ENCODE measurements around the gene NRXN3.

Gene NRXN3

GRCh38 chr14:78885884-78886283, 715.7 kb downstream of the NRXN3 start:
- no peaks in the 10 kb centered on the region for H3K36me3 ChIP-seq (ENCODE audit: insufficient read depth, low read length)
- no peaks in the 10 kb centered on the region for H3K4me1 ChIP-seq (ENCODE audit: control insufficient read depth, insufficient read depth, low read length, unreplicated experiment)
- no peak overlapping the region for H3K27ac ChIP-seq (ENCODE audit: low read depth, low read length)
- no peak overlapping the region for H2AFZ ChIP-seq (ENCODE audit: low read length, unreplicated experiment)
- H3K4me3 ChIP-seq (ENCODE audit: low read depth, low read length) = no peak overlapping the region
- no peaks in the 10 kb centered on the region for H3K79me2 ChIP-seq (ENCODE audit: control insufficient read depth, insufficient read depth, low read length, unreplicated experiment)
- H3K27me3 ChIP-seq (ENCODE audit: insufficient read depth, low read length) = peaks cover 21% of the 10 kb centered on the region; the same call in 1 of the 2 replicates

DNA sequence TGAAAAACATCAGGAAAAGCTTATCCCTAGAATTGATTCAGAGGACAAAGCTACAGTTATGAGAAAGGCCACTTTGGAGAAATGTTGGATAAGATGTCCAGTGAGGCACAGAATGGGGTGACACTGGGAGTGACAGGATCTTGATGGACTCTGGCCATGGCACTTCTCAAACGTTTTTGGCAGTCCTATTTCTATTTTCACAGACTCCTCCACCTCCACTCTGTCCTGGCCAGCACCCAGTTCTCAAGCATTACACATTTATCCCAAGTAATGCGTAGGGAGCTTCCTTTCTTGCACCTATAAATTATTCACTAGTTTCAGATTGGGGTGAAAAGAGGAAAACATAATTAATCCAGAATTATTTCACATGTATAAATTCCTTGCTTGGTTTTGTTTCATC, 727.3 kb downstream of the NRXN3 start:
- no peak overlapping the region for H3K27ac ChIP-seq (ENCODE audit: low read depth, low read length)
- peaks cover 47% of the 10 kb centered on the region for H3K27me3 ChIP-seq (ENCODE audit: insufficient read depth, low read length)
- H3K36me3 ChIP-seq (ENCODE audit: insufficient read depth, low read length) = no peaks in the 10 kb centered on the region

GRCh38 chr14:78902010-78902623, 731.9 kb downstream of the NRXN3 start:
- H3K79me2 ChIP-seq (ENCODE audit: control insufficient read depth, insufficient read depth, low read length, unreplicated experiment) = no peaks in the 10 kb centered on the region
- H3K36me3 ChIP-seq (ENCODE audit: insufficient read depth, low read length) = no peaks in the 10 kb centered on the region
- H2AFZ ChIP-seq (ENCODE audit: low read length, unreplicated experiment) = peak overlapping the region; percentile 59
- H3K27ac ChIP-seq (ENCODE audit: low read depth, low read length) = no peak overlapping the region
- H3K27me3 ChIP-seq (ENCODE audit: insufficient read depth, low read length) = peaks cover 59% of the 10 kb centered on the region
- no peaks in the 10 kb centered on the region for H3K4me1 ChIP-seq (ENCODE audit: control insufficient read depth, insufficient read depth, low read length, unreplicated experiment)
- H3K4me3 ChIP-seq (ENCODE audit: low read depth, low read length) = no peak overlapping the region

More for the DNA sequence above, 727.3 kb downstream of the NRXN3 start:
- Histone ChIP-seq H3K4me1 (ENCODE audit: control insufficient read depth, insufficient read depth, low read length, unreplicated experiment) (no peaks in the 10 kb centered on the region), H3K79me2 (ENCODE audit: control insufficient read depth, insufficient read depth, low read length, unreplicated experiment) (no peaks in the 10 kb centered on the region), H2AFZ (ENCODE audit: low read length, unreplicated experiment) (no peak overlapping the region), H3K4me3 (ENCODE audit: low read depth, low read length) (no peak overlapping the region)

DNA sequence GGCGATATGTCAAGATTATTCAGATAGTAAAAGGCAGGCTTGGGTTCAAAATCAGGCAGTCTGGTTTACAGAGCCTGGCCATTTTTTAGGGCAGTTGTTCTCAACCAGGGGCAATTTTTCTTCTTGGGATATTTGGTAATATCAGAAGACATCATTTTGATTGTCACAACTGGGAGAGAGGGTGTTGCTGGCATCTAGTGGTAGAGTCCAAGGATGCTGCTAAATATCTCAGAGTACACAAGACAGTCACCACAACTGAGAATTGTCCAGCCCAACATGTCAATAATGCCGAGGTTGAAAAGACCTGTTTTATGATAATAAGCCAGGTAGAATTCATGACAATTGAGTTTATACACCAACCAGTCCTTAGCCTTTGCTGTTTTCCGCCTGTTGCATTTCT, 733.9 kb downstream of the NRXN3 start:
- Histone ChIP-seq H3K4me3 (ENCODE audit: low read depth, low read length) (no peak overlapping the region), H3K4me1 (ENCODE audit: control insufficient read depth, insufficient read depth, low read length, unreplicated experiment) (no peaks in the 10 kb centered on the region), H3K27ac (ENCODE audit: low read depth, low read length) (no peak overlapping the region), H2AFZ (ENCODE audit: low read length, unreplicated experiment) (no peak overlapping the region), H3K27me3 (ENCODE audit: insufficient read depth, low read length) (peaks cover 59% of the 10 kb centered on the region), H3K79me2 (ENCODE audit: control insufficient read depth, insufficient read depth, low read length, unreplicated experiment) (no peaks in the 10 kb centered on the region), H3K36me3 (ENCODE audit: insufficient read depth, low read length) (no peaks in the 10 kb centered on the region)

GRCh38 chr14:78917462-78917861, 747.3 kb downstream of the NRXN3 start:
- H3K36me3 ChIP-seq (ENCODE audit: insufficient read depth, low read length) = no peaks in the 10 kb centered on the region
- H2AFZ ChIP-seq (ENCODE audit: low read length, unreplicated experiment) = no peak overlapping the region
- H3K4me1 ChIP-seq (ENCODE audit: control insufficient read depth, insufficient read depth, low read length, unreplicated experiment) = peaks cover 14% of the 10 kb centered on the region
- H3K79me2 ChIP-seq (ENCODE audit: control insufficient read depth, insufficient read depth, low read length, unreplicated experiment) = no peaks in the 10 kb centered on the region
- H3K4me3 ChIP-seq (ENCODE audit: low read depth, low read length) = no peak overlapping the region
- H3K27ac ChIP-seq (ENCODE audit: low read depth, low read length) = no peak overlapping the region
- peaks cover 34% of the 10 kb centered on the region for H3K27me3 ChIP-seq (ENCODE audit: insufficient read depth, low read length)

- Histone ChIP-seq H2AFZ (ENCODE audit: low read length, unreplicated experiment) (no peak overlapping the region), H3K79me2 (ENCODE audit: control insufficient read depth, insufficient read depth, low read length, unreplicated experiment) (no peaks in the 10 kb centered on the region), H3K36me3 (ENCODE audit: insufficient read depth, low read length) (no peaks in the 10 kb centered on the region), H3K4me1 (ENCODE audit: control insufficient read depth, insufficient read depth, low read length, unreplicated experiment) (peaks cover 14% of the 10 kb centered on the region), H3K27me3 (ENCODE audit: insufficient read depth, low read length) (no peaks in the 10 kb centered on the region), H3K4me3 (ENCODE audit: low read depth, low read length) (no peak overlapping the region), H3K27ac (ENCODE audit: low read depth, low read length) (peak overlapping the region; percentile 49)
These were observed 751.7 kb downstream of the NRXN3 start for GRCh38 chr14:78921856-78922255.

GRCh38 chr14:78927261-78927660, 757.1 kb downstream of the NRXN3 start:
- no peak overlapping the region for H2AFZ ChIP-seq (ENCODE audit: low read length, unreplicated experiment)
- H3K36me3 ChIP-seq (ENCODE audit: insufficient read depth, low read length) = no peaks in the 10 kb centered on the region
- no peaks in the 10 kb centered on the region for H3K79me2 ChIP-seq (ENCODE audit: control insufficient read depth, insufficient read depth, low read length, unreplicated experiment)
- no peaks in the 10 kb centered on the region for H3K27me3 ChIP-seq (ENCODE audit: insufficient read depth, low read length)
- no peak overlapping the region for H3K4me3 ChIP-seq (ENCODE audit: low read depth, low read length)
- H3K4me1 ChIP-seq (ENCODE audit: control insufficient read depth, insufficient read depth, low read length, unreplicated experiment) = peaks cover 2% of the 10 kb centered on the region
- H3K27ac ChIP-seq (ENCODE audit: low read depth, low read length) = no peak overlapping the region

DNA sequence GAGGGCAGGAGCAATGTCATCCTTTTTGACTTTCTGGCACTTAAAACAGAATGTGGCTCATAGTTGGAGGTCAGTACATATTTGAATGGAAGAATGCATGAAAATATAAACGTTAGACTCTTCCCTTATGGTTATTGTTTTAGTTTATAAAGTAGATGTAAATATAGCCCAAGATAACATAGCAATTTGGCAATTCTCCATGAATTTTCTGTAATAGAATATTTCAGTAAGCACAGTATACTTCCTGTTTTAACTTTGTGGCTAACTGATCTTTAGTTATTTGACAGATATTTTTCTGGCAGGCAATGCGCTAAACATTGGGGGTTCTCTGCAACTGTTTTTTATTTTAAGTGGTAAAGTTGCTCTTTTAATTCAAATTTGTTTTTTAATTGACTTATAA, 763.0 kb downstream of the NRXN3 start:
- no peaks in the 10 kb centered on the region for H3K36me3 ChIP-seq (ENCODE audit: insufficient read depth, low read length)
- H3K79me2 ChIP-seq (ENCODE audit: control insufficient read depth, insufficient read depth, low read length, unreplicated experiment) = no peaks in the 10 kb centered on the region
- no peak overlapping the region for H3K4me3 ChIP-seq (ENCODE audit: low read depth, low read length)
- H2AFZ ChIP-seq (ENCODE audit: low read length, unreplicated experiment) = no peak overlapping the region
- no peak overlapping the region for H3K27ac ChIP-seq (ENCODE audit: low read depth, low read length)
- H3K4me1 ChIP-seq (ENCODE audit: control insufficient read depth, insufficient read depth, low read length, unreplicated experiment) = no peaks in the 10 kb centered on the region
- H3K27me3 ChIP-seq (ENCODE audit: insufficient read depth, low read length) = no peaks in the 10 kb centered on the region

DNA sequence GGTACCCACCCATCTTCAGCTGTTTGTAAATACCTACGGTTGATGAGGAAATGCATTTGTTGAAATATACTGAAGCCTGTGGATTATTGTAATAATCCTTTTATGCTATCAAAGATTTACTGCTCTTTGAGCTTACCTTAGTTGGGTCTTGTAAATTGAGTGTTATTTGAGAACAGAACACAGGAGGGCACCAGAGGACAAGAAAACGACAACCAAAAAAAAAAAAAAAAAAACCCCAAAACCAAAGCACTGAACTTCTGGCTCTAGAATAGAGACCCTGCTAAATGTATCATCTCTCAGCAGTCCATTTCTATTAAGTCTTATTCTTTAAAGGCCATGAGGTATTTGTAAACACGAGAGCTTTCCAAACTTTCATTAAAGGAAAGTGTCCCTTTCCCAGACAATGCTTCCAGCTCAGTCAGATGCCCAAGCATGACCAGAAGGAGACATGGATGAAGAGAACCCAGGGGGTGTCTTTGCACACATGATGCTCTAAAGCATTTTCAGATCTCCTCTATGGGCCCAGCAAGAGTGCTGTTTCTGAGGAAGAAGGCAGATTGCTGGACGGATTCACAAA, 763.9 kb downstream of the NRXN3 start:
- H3K36me3 ChIP-seq (ENCODE audit: insufficient read depth, low read length) = no peaks in the 10 kb centered on the region
- H3K4me1 ChIP-seq (ENCODE audit: control insufficient read depth, insufficient read depth, low read length, unreplicated experiment) = no peaks in the 10 kb centered on the region
- no peak overlapping the region for H3K27ac ChIP-seq (ENCODE audit: low read depth, low read length)
- H3K79me2 ChIP-seq (ENCODE audit: control insufficient read depth, insufficient read depth, low read length, unreplicated experiment) = no peaks in the 10 kb centered on the region
- no peaks in the 10 kb centered on the region for H3K27me3 ChIP-seq (ENCODE audit: insufficient read depth, low read length)
- H2AFZ ChIP-seq (ENCODE audit: low read length, unreplicated experiment) = no peak overlapping the region
- no peak overlapping the region for H3K4me3 ChIP-seq (ENCODE audit: low read depth, low read length)

DNA sequence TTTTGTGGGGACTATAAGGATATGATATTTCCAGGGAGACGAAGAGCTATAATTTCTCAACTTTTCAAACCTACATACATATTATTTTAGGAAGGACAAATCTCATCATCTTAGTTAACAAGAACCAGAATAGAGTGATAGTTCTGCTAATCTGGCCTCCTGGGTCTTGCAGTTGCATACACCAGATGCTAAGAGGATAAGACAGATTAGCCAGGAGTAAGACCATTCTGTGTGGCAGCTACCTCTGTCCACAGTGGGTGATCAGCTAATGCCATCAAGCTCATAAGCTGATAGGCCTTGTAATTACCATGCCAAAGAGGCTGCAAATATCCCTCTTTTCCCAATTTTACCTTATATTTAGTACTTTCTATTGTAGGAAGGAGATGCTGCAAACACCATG, 776.8 kb downstream of the NRXN3 start:
- peaks cover 11% of the 10 kb centered on the region for H3K4me1 ChIP-seq (ENCODE audit: control insufficient read depth, insufficient read depth, low read length, unreplicated experiment)
- H3K36me3 ChIP-seq (ENCODE audit: insufficient read depth, low read length) = no peaks in the 10 kb centered on the region
- H3K27ac ChIP-seq (ENCODE audit: low read depth, low read length) = no peak overlapping the region
- no peaks in the 10 kb centered on the region for H3K79me2 ChIP-seq (ENCODE audit: control insufficient read depth, insufficient read depth, low read length, unreplicated experiment)
- 0 out of 2 replicates have a peak, but pooled peaks cover 8% of the 10 kb centered on the region for H3K27me3 ChIP-seq (ENCODE audit: insufficient read depth, low read length)
- no peak overlapping the region for H2AFZ ChIP-seq (ENCODE audit: low read length, unreplicated experiment)
- H3K4me3 ChIP-seq (ENCODE audit: low read depth, low read length) = no peak overlapping the region

DNA sequence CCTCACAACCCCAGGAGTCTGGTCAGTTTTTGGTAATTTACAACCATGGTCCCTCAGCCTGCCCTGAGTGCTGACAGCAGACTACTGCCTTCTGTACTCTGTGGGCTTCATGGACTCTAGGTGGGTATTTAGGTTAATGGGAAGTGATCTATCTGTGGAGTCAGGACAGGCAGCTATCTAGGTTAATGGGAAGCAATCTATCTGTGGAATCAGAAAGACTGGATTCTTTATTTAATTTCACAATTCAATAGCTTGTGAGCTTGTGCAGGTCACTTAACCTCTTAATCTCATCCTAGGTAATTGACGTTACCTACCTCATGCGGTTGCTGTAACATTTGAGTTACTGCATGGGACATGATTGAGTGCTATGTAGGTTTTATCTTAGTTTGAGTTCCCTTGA, 777.5 kb downstream of the NRXN3 start:
- Histone ChIP-seq H3K4me1 (ENCODE audit: control insufficient read depth, insufficient read depth, low read length, unreplicated experiment) (peaks cover 11% of the 10 kb centered on the region), H3K4me3 (ENCODE audit: low read depth, low read length) (no peak overlapping the region), H3K27ac (ENCODE audit: low read depth, low read length) (no peak overlapping the region), H3K27me3 (ENCODE audit: insufficient read depth, low read length) (0 out of 2 replicates have a peak, but pooled peaks cover 8% of the 10 kb centered on the region), H2AFZ (ENCODE audit: low read length, unreplicated experiment) (no peak overlapping the region), H3K79me2 (ENCODE audit: control insufficient read depth, insufficient read depth, low read length, unreplicated experiment) (no peaks in the 10 kb centered on the region), H3K36me3 (ENCODE audit: insufficient read depth, low read length) (no peaks in the 10 kb centered on the region)

Data from ACC112 (cell line).